Naive thymus-derived CD4-positive, alpha-beta T cell (primary cell): ENCODE data around the gene AMBN. TPM values are rescaled to one million over a fixed set of nuclear protein-coding genes. Genes with fewer than 3 reads are reported as not detected.

Source experiments
- ATAC-seq: fragments of 150-1000 bp; cut with Tn5 transposase; 2 replicates; pipeline ENCODE4 v1.10.0; 2021; ENCODE audit warnings: mild to moderate bottlenecking, moderate library complexity
- CTCF ChIA-PET: fragments of 350-600 bp; sonication (Branson Sonifier 250); formaldehyde crosslinking; loops from one replicate; lab custom pipeline; 2021; ENCODE audit warnings: antibody characterized with exemption; lab: Charles Lee
- POLR2A ChIA-PET: fragments of 350-600 bp; sonication (Branson Sonifier 250); formaldehyde crosslinking; loops from one replicate; lab custom pipeline; 2021; ENCODE audit warnings: antibody characterized with exemption, inconsistent platforms; lab: Charles Lee
- DNase-seq, 9 donors: peaks; one replicate each; pipeline versions ENCODE4 v3.0.0 to v3.0.0-alpha.2; 2020 to 2022; ENCODE audit warnings: mixed read lengths in 1 of 9
- H3K27ac ChIP-seq: one replicate; pipeline ENCODE4 v1.7.0; 2013; ENCODE audit warnings: mild to moderate bottlenecking, low read depth, low read length, moderate library complexity
- H3K27me3 ChIP-seq, 2 donors: one replicate each; pipeline ENCODE4 v1.7.0; 2013; ENCODE audit warnings: low read length in 2 of 2, mild to moderate bottlenecking in 2 of 2, moderate library complexity in 2 of 2; ENCODE audit not compliant: control insufficient read depth in 2 of 2, insufficient read depth in 2 of 2
- H3K36me3 ChIP-seq, 3 experiments: 1 replicate in 2 of 3; 2 replicates in 1 of 3; pipeline ENCODE4 v1.7.0; 2013; ENCODE audit warnings: low read length in 3 of 3, mild to moderate bottlenecking in 3 of 3, moderate library complexity in 1 of 3; ENCODE audit not compliant: insufficient read depth in 3 of 3, control insufficient read depth in 2 of 3
- H3K4me1 ChIP-seq, 2 donors: one replicate each; pipeline ENCODE4 v1.7.0; 2013; ENCODE audit warnings: low read length in 2 of 2, mild to moderate bottlenecking in 2 of 2, moderate library complexity in 1 of 2; ENCODE audit not compliant: control insufficient read depth in 2 of 2, insufficient read depth in 2 of 2
- H3K4me3 ChIP-seq: 2 replicates; pipeline ENCODE4 v1.7.0; 2013; ENCODE audit warnings: mild to moderate bottlenecking, low read length
- H3K9me3 ChIP-seq, 3 experiments: 1 replicate in 2 of 3; 2 replicates in 1 of 3; pipeline ENCODE4 v1.7.0; 2013; ENCODE audit warnings: low read length in 3 of 3; ENCODE audit not compliant: control insufficient read depth in 2 of 3
- H3K27ac Mint-ChIP-seq, 9 donors: one replicate each; pipeline ENCODE4 v1.8.0; 2020 to 2022; ENCODE audit warnings: mixed read lengths in 9 of 9, mild to moderate bottlenecking in 8 of 9, moderate library complexity in 5 of 9, inconsistent platforms in 2 of 9
- H3K27me3 Mint-ChIP-seq, 5 donors: one replicate each; pipeline ENCODE4 v1.8.0; 2021 to 2022; ENCODE audit warnings: mixed read lengths in 5 of 5, mild to moderate bottlenecking in 1 of 5
- H3K36me3 Mint-ChIP-seq, 5 donors: one replicate each; pipeline ENCODE4 v1.8.0; 2020 to 2022; ENCODE audit warnings: mixed read lengths in 5 of 5, mild to moderate bottlenecking in 3 of 5, inconsistent platforms in 1 of 5
- H3K4me1 Mint-ChIP-seq, 7 donors: one replicate each; pipeline ENCODE4 v1.8.0; 2020 to 2022; ENCODE audit warnings: mixed read lengths in 7 of 7, mild to moderate bottlenecking in 3 of 7, inconsistent platforms in 1 of 7
- H3K4me3 Mint-ChIP-seq, 10 donors: one replicate each; pipeline ENCODE4 v1.8.0; 2020 to 2022; ENCODE audit warnings: mild to moderate bottlenecking in 10 of 10, mixed read lengths in 10 of 10, moderate library complexity in 6 of 10, inconsistent platforms in 2 of 10
- H3K9me3 Mint-ChIP-seq, 11 donors: one replicate each; pipeline ENCODE4 v1.8.0; 2020 to 2022; ENCODE audit warnings: mixed read lengths in 11 of 11, mild to moderate bottlenecking in 4 of 11, inconsistent platforms in 1 of 11, moderate library complexity in 1 of 11
- intact Hi-C, 2 donors: fragments of 100-400 bp; cut with micrococcal nuclease; formaldehyde crosslinking; loops; one replicate each; pipeline ENCODE4 v1.15.1; 2023
- polyA plus RNA-seq, 2 donors: library from polyadenylated mRNA; unstranded; fragments of 300-500 nt; fragmentation: Illumina TruSeq; gene quantifications; one replicate each; pipeline ENCODE4 v1.2.3, GENCODE V29; 2021
- total RNA-seq, 6 experiments: library from RNA in 5 of 6; stranded (reverse) in 5 of 6; gene quantifications; 1 replicate in 5 of 6; 2 replicates in 1 of 6; pipeline ENCODE4 v1.2.3 and lab custom pipeline; 2021 to 2026

The AMBN gene
- total RNA-seq, result not detected
- not detected for polyA plus RNA-seq
- total RNA-seq (lab: John Stamatoyannopoulos, UW), result not detected

- no peaks in the 10 kb centered on the region for H3K36me3 ChIP-seq
- no peak within 1 kb of the TSS for H3K27ac ChIP-seq
- H3K9me3 ChIP-seq, result no peaks in the 10 kb centered on the region
- no peaks in the 10 kb centered on the region for H3K27me3 ChIP-seq
- Mint-ChIP-seq H3K27ac (no peak within 1 kb of the TSS), H3K27me3 (peaks cover 0 to 8% (median 0%) of the 10 kb centered on the region in 5 donors), H3K36me3 (no peaks in the 10 kb centered on the region), H3K9me3 (no peaks in the 10 kb centered on the region), H3K4me3 (no peak within 1 kb of the TSS), H3K4me1 (no peaks in the 10 kb centered on the region)
- no peak within 1 kb of the TSS for H3K4me3 ChIP-seq
- CTCF ChIA-PET, result interaction anchor here (0.5 to 0.9 kb wide), 3 partner anchors 14 to 1534 kb away, joined by 3 read pairs; no protein-coding TSS in a partner anchor
- no peaks in the 10 kb centered on the region for H3K4me1 ChIP-seq
- intact Hi-C loops, result no loop called here
- DNase-seq (no peak), ATAC-seq (no peak)
- POLR2A ChIA-PET, result no interaction called here
Observed at GRCh38 chr4:70591955-70592582, at the start of gene AMBN. AMBN (plus strand) TSS chr4:70592256; CDS start chr4:70592359, 103 bp downstream.

GRCh38 chr4:70544279-70544868 lies 47.7 kb upstream of the AMBN start:
- ChIA-PET CTCF (no interaction called here), POLR2A (no interaction called here)
- Histone ChIP-seq H3K4me1 (no peaks in the 10 kb centered on the region), H3K9me3 (no peaks in the 10 kb centered on the region), H3K36me3 (no peaks in the 10 kb centered on the region), H3K4me3 (no peak overlapping the region), H3K27ac (no peak overlapping the region), H3K27me3 (peaks cover 0 to 2% of the 10 kb centered on the region in 2 donors)
- Mint-ChIP-seq H3K36me3 (no peaks in the 10 kb centered on the region), H3K27me3 (peaks cover 3 to 29% (median 15%) of the 10 kb centered on the region in 5 donors), H3K27ac (no peak overlapping the region), H3K4me3 (no peak overlapping the region), H3K4me1 (no peaks in the 10 kb centered on the region), H3K9me3 (peaks cover 0 to 4% (median 0%) of the 10 kb centered on the region in 11 donors)
- DNase-seq (no peak), ATAC-seq (no peak)
- intact Hi-C loops, result no loop called here

GRCh38 chr4:70556856-70557255 lies 35.2 kb upstream of the AMBN start:
- ATAC-seq (no peak), DNase-seq (no peak)
- Mint-ChIP-seq H3K27ac (no peak overlapping the region), H3K9me3 (peaks cover 0 to 5% (median 0%) of the 10 kb centered on the region in 11 donors), H3K4me3 (no peak overlapping the region), H3K36me3 (no peaks in the 10 kb centered on the region), H3K27me3 (peaks cover 0 to 10% (median 0%) of the 10 kb centered on the region in 5 donors), H3K4me1 (peaks cover 0 to 15% (median 6%) of the 10 kb centered on the region in 7 donors)
- Histone ChIP-seq H3K9me3 (no peaks in the 10 kb centered on the region), H3K4me3 (no peak overlapping the region), H3K27ac (no peak overlapping the region), H3K36me3 (no peaks in the 10 kb centered on the region), H3K27me3 (no peaks in the 10 kb centered on the region), H3K4me1 (no peaks in the 10 kb centered on the region)
- ChIA-PET CTCF (interaction anchor here (0.9 kb wide), 1 partner anchor 11 kb away, joined by 4 read pairs; no protein-coding TSS in a partner anchor), POLR2A (no interaction called here)
- intact Hi-C loops, result no loop called here

- Mint-ChIP-seq H3K9me3 (peaks cover 0 to 3% (median 0%) of the 10 kb centered on the region in 11 donors), H3K36me3 (no peaks in the 10 kb centered on the region), H3K27ac (no peak overlapping the region), H3K27me3 (no peaks in the 10 kb centered on the region), H3K4me3 (peak overlapping the region in 4 of 10 donors; percentile 16 to 52 (median 36)), H3K4me1 (peaks cover 0 to 15% (median 6%) of the 10 kb centered on the region in 7 donors)
- POLR2A ChIA-PET, result no interaction called here
- Histone ChIP-seq H3K27me3 (no peaks in the 10 kb centered on the region), H3K4me1 (no peaks in the 10 kb centered on the region), H3K36me3 (no peaks in the 10 kb centered on the region), H3K4me3 (no peak overlapping the region), H3K27ac (no peak overlapping the region), H3K9me3 (no peaks in the 10 kb centered on the region)
- CTCF ChIA-PET, result interaction anchor here (0.6 to 0.8 kb wide), 2 partner anchors 22 to 679 kb away, joined by 3 read pairs; no protein-coding TSS in a partner anchor
- DNase-seq, result peak in 5 of 9 donors; percentile 19 to 33 (median 31)
- intact Hi-C loops, result loop anchor here in 1 of 2 donors (1.0 to 2.0 kb wide), 4 partner anchors 55 to 870 kb away; no protein-coding TSS in a partner anchor
- peak; percentile 58 for ATAC-seq
Observed at GRCh38 chr4:70559211-70559830, 32.7 kb upstream of the AMBN start.

- Histone ChIP-seq H3K27me3 (no peaks in the 10 kb centered on the region), H3K4me3 (no peak overlapping the region), H3K27ac (no peak overlapping the region), H3K9me3 (no peaks in the 10 kb centered on the region), H3K36me3 (no peaks in the 10 kb centered on the region), H3K4me1 (no peaks in the 10 kb centered on the region)
- Mint-ChIP-seq H3K36me3 (no peaks in the 10 kb centered on the region), H3K27me3 (no peaks in the 10 kb centered on the region), H3K4me3 (no peak overlapping the region), H3K4me1 (peaks cover 0 to 15% (median 6%) of the 10 kb centered on the region in 7 donors), H3K27ac (no peak overlapping the region), H3K9me3 (peaks cover 0 to 1% (median 0%) of the 10 kb centered on the region in 11 donors)
- intact Hi-C loops, result loop anchor here in 1 of 2 donors (1.0 to 2.0 kb wide), 4 partner anchors 55 to 871 kb away; no protein-coding TSS in a partner anchor
- no peak for ATAC-seq
- no peak for DNase-seq
- ChIA-PET POLR2A (no interaction called here), CTCF (no interaction called here)
Observed at GRCh38 chr4:70559924-70560323, 32.1 kb upstream of the AMBN start.

GRCh38 chr4:70564033-70564432 lies 28.0 kb upstream of the AMBN start:
- no peak for DNase-seq
- POLR2A ChIA-PET, result no interaction called here
- H3K27me3 Mint-ChIP-seq, result peaks cover 0 to 3% (median 0%) of the 10 kb centered on the region in 5 donors
- CTCF ChIA-PET, result no interaction called here
- H3K4me1 ChIP-seq, result no peaks in the 10 kb centered on the region
- intact Hi-C loops, result no loop called here
- no peak for ATAC-seq
- no peak overlapping the region for H3K27ac ChIP-seq
- no peak overlapping the region for H3K4me3 Mint-ChIP-seq
- H3K9me3 ChIP-seq, result no peaks in the 10 kb centered on the region
- H3K27ac Mint-ChIP-seq, result no peak overlapping the region
- no peak overlapping the region for H3K4me3 ChIP-seq
- peaks cover 0 to 5% (median 0%) of the 10 kb centered on the region in 11 donors for H3K9me3 Mint-ChIP-seq
- peaks cover 0 to 9% (median 4%) of the 10 kb centered on the region in 7 donors for H3K4me1 Mint-ChIP-seq
- no peaks in the 10 kb centered on the region for H3K36me3 ChIP-seq
- H3K36me3 Mint-ChIP-seq, result no peaks in the 10 kb centered on the region
- H3K27me3 ChIP-seq, result no peaks in the 10 kb centered on the region
